Activated T-cell treated with anti-CD3 and anti-CD28 coated beads for 48 hours (primary cell): ENCODE results near the gene RAI14.
A peak's percentile ranks its signal among the peaks of the same experiment; 100 is the strongest.

Experiments
- DNase-seq: peaks from one replicate; pipeline ENCODE4 v3.0.0-alpha.2; 2020; ENCODE audit warnings: low read depth

Gene RAI14

GRCh38 chr5:34656001-34656699 is at the start of gene RAI14:
Gene RAI14, plus strand, starts transcription at chr5:34656328. Its CDS starts 30,592 bp downstream, at chr5:34686920.
- peak; percentile 16 for DNase-seq

GRCh38 chr5:34608368-34608767 is 47.8 kb upstream of the RAI14 start:
- no peak for DNase-seq

DNA sequence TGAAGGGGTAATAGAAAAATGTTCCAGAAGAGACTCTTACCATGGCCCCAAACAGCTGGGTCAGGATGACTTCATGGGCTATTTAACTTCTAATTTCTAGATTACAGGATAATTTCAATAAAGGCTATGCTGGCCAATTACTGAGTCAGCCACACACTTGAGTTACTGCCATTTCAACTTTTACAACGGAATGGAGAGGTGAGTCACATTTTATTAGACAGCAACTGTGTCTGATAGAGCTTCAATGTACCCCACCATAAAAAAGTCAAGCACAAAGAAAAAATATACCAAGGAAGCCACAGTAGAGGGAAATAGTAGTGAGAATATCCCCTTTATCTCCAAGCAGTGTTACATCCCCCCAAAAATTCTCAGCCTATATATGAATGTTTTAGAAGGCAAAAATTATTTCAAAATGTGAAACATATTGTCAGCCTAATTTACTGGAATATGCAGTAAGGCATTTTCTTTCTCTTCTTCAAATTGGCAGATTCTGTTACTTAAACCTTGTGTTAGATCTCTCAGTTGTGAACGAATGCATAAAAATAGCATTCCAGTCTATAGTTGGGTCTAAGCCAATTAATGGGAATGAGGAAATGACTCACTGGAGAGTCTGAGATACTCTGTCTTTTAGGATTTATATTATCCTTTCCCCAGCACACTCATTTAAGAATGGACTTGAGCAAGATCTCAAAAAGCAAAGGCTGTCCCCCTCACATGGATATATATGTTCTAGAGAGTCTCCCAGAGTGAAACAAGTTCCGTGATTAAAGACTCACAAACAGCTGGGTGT is 47.1 kb upstream of the RAI14 start:
- DNase-seq = no peak

- DNase-seq = no peak
These were observed 46.1 kb upstream of the RAI14 start for GRCh38 chr5:34609951-34610441.

DNA sequence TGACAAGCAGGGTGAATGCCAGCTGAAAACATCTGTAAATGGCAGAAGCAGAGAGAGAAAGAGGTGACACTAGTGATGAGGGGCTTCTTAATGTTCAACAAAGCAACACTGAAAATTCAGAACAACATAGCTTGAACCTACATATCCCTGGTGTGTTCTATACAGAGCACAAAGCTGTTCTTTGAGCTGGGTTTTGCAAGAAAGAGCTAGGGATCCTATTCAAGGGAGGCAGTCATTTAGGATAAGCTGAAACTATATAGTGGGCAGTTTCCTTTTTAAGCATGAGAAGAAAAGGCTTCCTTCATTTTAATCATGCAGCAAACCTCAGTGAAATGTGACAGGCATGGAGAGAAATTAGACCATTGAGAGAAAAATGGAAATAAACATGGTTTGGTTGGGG is 45.6 kb upstream of the RAI14 start:
- DNase-seq = no peak

DNA sequence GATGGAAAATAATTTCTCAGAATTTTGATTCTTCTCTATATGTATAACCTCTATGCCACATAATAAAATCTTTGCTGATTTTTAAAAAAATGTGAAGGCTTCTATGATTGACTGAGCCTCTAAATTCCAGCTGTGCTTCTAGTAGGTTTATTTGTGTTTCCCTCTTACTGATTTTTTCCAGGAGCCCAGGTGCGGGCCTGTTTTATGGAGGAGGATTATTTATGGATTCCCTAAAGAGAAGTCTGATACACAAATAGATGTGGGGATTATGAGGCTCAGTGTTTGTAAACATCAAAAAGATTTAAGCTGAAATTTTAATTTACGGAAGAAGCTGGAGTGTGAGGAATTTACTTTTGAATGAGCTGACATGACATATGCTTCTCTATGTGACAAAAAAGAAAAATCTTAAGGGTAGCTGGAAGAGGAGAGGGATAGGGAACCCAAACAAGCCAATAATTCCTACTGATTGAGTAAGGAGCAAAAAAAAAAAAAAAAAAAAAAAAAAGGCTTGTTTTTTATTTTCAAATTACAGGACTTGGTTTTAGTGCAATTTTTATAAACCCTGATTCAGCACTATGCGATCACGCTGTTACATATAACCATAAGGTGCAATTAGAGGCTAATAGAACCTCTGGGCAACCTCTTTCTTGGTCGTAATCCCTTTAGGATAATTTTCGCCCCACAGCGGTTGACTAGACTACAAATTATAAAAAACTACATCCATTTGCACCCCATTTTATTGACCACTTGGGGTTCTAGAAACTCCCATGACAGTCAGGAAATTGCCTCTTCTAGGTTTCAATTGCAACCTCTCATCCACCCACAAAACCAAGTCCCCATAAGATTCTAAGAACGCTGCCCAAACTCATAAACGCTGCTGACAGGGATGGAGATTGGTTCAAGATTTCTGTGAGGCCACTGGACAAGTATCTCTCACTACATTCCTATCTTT is 44.4 kb upstream of the RAI14 start:
- no peak for DNase-seq

DNA sequence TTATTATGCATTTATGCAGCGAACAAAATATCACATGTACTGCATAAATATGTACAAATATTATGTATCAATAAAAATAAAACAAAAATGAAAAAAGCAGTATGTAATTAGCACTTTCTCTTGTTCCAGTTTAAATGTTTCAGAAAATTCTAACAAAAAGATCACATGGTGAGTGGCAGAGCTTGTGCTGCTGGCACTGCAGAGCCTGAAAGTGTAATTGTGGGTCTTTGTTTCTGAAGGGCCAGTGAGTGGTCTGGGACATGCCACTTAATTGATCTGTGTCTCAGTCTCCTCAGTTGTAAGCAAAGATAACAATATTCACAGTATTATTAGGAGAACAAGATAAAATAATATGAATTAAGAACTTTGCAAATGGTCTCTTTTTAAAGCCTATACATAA is 39.5 kb upstream of the RAI14 start:
- no peak for DNase-seq

GRCh38 chr5:34618371-34619065 is 37.6 kb upstream of the RAI14 start:
- DNase-seq = no peak

GRCh38 chr5:34620185-34620584 is 35.9 kb upstream of the RAI14 start:
- DNase-seq = no peak

- DNase-seq = no peak
These were observed 34.6 kb upstream of the RAI14 start for GRCh38 chr5:34621277-34622097.

DNA sequence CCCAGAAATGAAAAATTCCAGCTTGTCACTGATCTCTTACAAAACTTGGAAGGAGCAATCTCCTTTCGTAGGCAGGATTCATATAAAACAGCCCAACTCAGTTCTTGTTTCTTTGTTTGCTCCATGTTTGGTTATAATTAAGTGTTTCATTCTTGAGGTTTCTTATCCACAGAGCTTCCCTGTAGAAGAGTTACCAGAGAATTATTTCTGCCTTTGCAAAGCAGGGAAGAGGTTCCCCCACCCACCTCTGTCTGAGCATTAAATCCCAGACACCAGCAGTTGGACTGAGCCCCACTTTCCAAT is 34.1 kb upstream of the RAI14 start:
- DNase-seq = no peak

- DNase-seq = no peak
These were observed 31.4 kb upstream of the RAI14 start for GRCh38 chr5:34624691-34625090.

GRCh38 chr5:34625246-34625645 is 30.9 kb upstream of the RAI14 start:
- no peak for DNase-seq

GRCh38 chr5:34626036-34626435 is 30.1 kb upstream of the RAI14 start:
- no peak for DNase-seq

GRCh38 chr5:34626751-34627150 is 29.4 kb upstream of the RAI14 start:
- no peak for DNase-seq

- DNase-seq = no peak
These were observed 28.3 kb upstream of the RAI14 start for GRCh38 chr5:34627794-34628193.

DNA sequence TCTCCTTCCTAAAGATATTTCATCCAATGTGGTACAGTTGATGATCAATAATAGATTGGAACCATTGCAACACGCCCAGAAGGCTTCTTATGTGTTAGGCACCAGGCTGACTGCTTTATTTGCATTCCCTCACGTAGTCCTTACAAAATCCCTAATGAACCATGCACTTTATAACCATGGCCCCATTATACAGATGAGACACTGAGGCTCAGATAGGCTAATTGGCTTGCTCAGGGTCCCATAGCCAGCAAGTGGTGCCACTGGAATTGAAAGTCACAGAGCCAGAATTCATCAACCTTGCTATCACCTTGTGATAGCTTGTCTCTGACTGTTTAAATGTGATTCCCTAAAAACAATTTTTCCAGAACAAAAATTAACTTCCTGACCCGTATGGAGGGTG is 27.8 kb upstream of the RAI14 start:
- no peak for DNase-seq

DNA sequence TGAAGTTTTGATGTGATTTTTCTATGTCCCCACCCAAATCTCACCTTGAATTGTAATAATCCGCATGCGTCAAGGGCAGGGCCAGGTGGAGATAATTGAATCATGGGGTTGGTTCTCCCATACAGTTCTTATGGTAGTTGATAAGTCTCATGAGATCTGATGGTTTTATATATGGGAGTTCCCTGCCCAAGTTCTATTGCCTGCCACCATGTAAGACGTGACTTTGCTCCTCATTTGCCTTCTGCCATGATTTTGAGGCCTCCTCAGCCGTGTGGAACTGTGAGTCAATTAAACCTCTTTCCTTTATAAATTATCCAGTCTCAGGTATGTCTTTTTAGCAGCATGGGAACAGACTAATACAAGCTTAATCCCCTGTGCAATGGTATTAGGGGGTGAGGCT is 25.5 kb upstream of the RAI14 start:
- no peak for DNase-seq

GRCh38 chr5:34632807-34633422 is 23.2 kb upstream of the RAI14 start:
- no peak for DNase-seq

GRCh38 chr5:34639852-34640626 is 16.1 kb upstream of the RAI14 start:
- no peak for DNase-seq
